B cell (primary cell): ENCODE results near the gene WWP2. TPM values are rescaled to one million over a fixed set of nuclear protein-coding genes. Genes with fewer than 3 reads are reported as not detected.
A peak's percentile ranks its signal among the peaks of the same experiment; 100 is the strongest.

Experiments used
- ATAC-seq: fragments of 200-7000 bp; cut with Tn5 transposase; one replicate; pipeline ENCODE4 v1.10.0; 2021; ENCODE audit warnings: low read depth, mild to moderate bottlenecking, moderate number of reproducible peaks, moderate library complexity
- CTCF ChIA-PET: fragments of 350-600 bp; sonication (Branson Sonifier 250); formaldehyde crosslinking; loops from one replicate; lab custom pipeline; 2021; ENCODE audit warnings: antibody characterized with exemption, inconsistent platforms; lab: Charles Lee
- POLR2A ChIA-PET: fragments of 350-600 bp; sonication (Branson Sonifier 250); formaldehyde crosslinking; loops from one replicate; lab custom pipeline; 2021; ENCODE audit warnings: antibody characterized with exemption; lab: Charles Lee
- DNase-seq: peaks from one replicate; pipeline ENCODE4 v3.0.0; 2013
- H2AFZ ChIP-seq: 2 replicates; pipeline ENCODE4 v1.6.1; 2012; ENCODE audit warnings: mild to moderate bottlenecking, low read depth, low read length; ENCODE audit not compliant: insufficient read depth, poor library complexity, severe bottlenecking
- H3K27ac ChIP-seq, 2 donors: 1 replicate in 1 of 2; 2 replicates in 1 of 2; pipeline ENCODE4 v1.5.1; 2012 to 2013; ENCODE audit warnings: low read length in 2 of 2, mild to moderate bottlenecking in 2 of 2, moderate library complexity in 1 of 2
- H3K27me3 ChIP-seq, 4 experiments: fragments of 200-600 bp in 1 of 4; sonication (generic) in 1 of 4; replicated peaks in 1 of 4; 1 replicate in 2 of 4; 2 replicates in 2 of 4; pipeline versions ENCODE4 v1.6.1 to v1.7.0; 2013 to 2016; ENCODE audit warnings: low read length in 3 of 4, mild to moderate bottlenecking in 2 of 4, mixed read lengths in 1 of 4, moderate library complexity in 1 of 4; ENCODE audit not compliant: insufficient read depth in 4 of 4, control insufficient read depth in 3 of 4; ENCODE audit errors: control extremely low read depth in 1 of 4
- H3K36me3 ChIP-seq, 2 experiments: replicated peaks in 1 of 2; 1 replicate in 1 of 2; 2 replicates in 1 of 2; pipeline versions ENCODE4 v1.6.1 to v1.7.1; 2013; ENCODE audit warnings: low read length in 1 of 2; ENCODE audit not compliant: insufficient read depth in 2 of 2, control insufficient read depth in 1 of 2; ENCODE audit errors: control extremely low read depth in 1 of 2, extremely low read depth in 1 of 2
- H3K4me1 ChIP-seq, 2 donors: fragments of 200-600 bp in 1 of 2; sonication (generic) in 1 of 2; 1 replicate in 1 of 2; 2 replicates in 1 of 2; pipeline versions ENCODE4 v1.5.1 to v1.6.1; 2013 to 2017; ENCODE audit warnings: low read length in 2 of 2; ENCODE audit not compliant: control insufficient read depth in 2 of 2, insufficient read depth in 2 of 2
- H3K4me2 ChIP-seq: replicated peaks from 2 replicates; pipeline ENCODE3; 2012; ENCODE audit warnings: mild to moderate bottlenecking, low read depth, low read length; ENCODE audit not compliant: poor library complexity, severe bottlenecking
- H3K4me3 ChIP-seq, 5 experiments: fragments of 200-600 bp in 1 of 5; sonication (generic) in 1 of 5; 1 replicate in 3 of 5; 2 replicates in 2 of 5; pipeline versions ENCODE4 v1.5.1 to v1.7.0; 2011 to 2016; ENCODE audit warnings: low read length in 4 of 5, mild to moderate bottlenecking in 4 of 5, low read depth in 2 of 5, control low read depth in 1 of 5, moderate library complexity in 1 of 5; ENCODE audit not compliant: insufficient read depth in 1 of 5; ENCODE audit errors: control extremely low read depth in 1 of 5, extremely low read depth in 1 of 5
- H3K79me2 ChIP-seq: fragments of 200-600 bp; sonication (generic); one replicate; pipeline ENCODE4 v1.6.0; 2016; ENCODE audit warnings: low read length; ENCODE audit not compliant: control insufficient read depth, insufficient read depth
- H3K9ac ChIP-seq: fragments of 200-600 bp; sonication (generic); 2 replicates; pipeline ENCODE4 v1.6.1; 2017; ENCODE audit warnings: mild to moderate bottlenecking, low read length, moderate library complexity
- H3K9me3 ChIP-seq, 3 donors: one replicate each; pipeline versions ENCODE4 v1.6.1 to v1.7.1; 2013; ENCODE audit warnings: low read length in 2 of 3; ENCODE audit not compliant: control insufficient read depth in 2 of 3, insufficient read depth in 1 of 3; ENCODE audit errors: control extremely low read depth in 1 of 3
- H4K20me1 ChIP-seq: 2 replicates; pipeline ENCODE4 v1.6.0; 2012; ENCODE audit warnings: mild to moderate bottlenecking, low read length; ENCODE audit not compliant: insufficient read depth, control insufficient read depth, poor library complexity, severe bottlenecking
- H3K27ac Mint-ChIP-seq: one replicate; pipeline ENCODE4 v1.8.0; 2021; ENCODE audit warnings: mixed read lengths
- H3K27me3 Mint-ChIP-seq: one replicate; pipeline ENCODE4 v1.8.0; 2021; ENCODE audit warnings: mixed read lengths
- H3K4me1 Mint-ChIP-seq: one replicate; pipeline ENCODE4 v1.8.0; 2021; ENCODE audit warnings: mixed read lengths
- H3K4me3 Mint-ChIP-seq: one replicate; pipeline ENCODE4 v1.8.0; 2021; ENCODE audit warnings: mixed read lengths
- H3K9me3 Mint-ChIP-seq: one replicate; pipeline ENCODE4 v1.8.0; 2022; ENCODE audit warnings: mixed read lengths; ENCODE audit not compliant: insufficient read depth
- CTCF ChIP-seq: fragments of 200-600 bp; IDR thresholded peaks from one replicate; pipeline ENCODE4 v1.8.0; 2022; ENCODE audit warnings: antibody characterized with exemption, mild to moderate bottlenecking
- EZH2 ChIP-seq: IDR thresholded peaks from 2 replicates; pipeline ENCODE4 v1.6.1; 2012; ENCODE audit warnings: borderline replicate concordance, low read depth, mild to moderate bottlenecking, moderate library complexity, low read length; ENCODE audit not compliant: insufficient read depth, poor library complexity, severe bottlenecking
- WGBS: methylation state at CpG from one replicate; pipeline ENCODE4 v1.1.5; 2013; ENCODE audit warnings: missing lambda C conversion rate; ENCODE audit not compliant: insufficient coverage; 5-methylcytosine and 5-hydroxymethylcytosine counted together
- intact Hi-C: fragments of 100-400 bp; cut with micrococcal nuclease; formaldehyde crosslinking; loops from one replicate; pipeline ENCODE4 v1.10.0; 2022
- polyA plus RNA-seq: library from polyadenylated mRNA; depleted of rRNA; stranded (reverse); fragments of >200 nt; gene quantifications from 2 replicates; pipeline ENCODE4 v1.2.3, GENCODE V29; 2012
- total RNA-seq, 2 donors: library from RNA; stranded (reverse); fragments of 120-200 nt in 1 of 2; gene quantifications; 1 replicate in 1 of 2; 2 replicates in 1 of 2; pipeline versions ENCODE4 v1.2.3 to v1.2.4, GENCODE V29; 2013 to 2022

The WWP2 gene
- total and polyA plus RNA-seq, 2 donors (not counting 1 experiment from before 2014, with no cell fraction given), result 33.4 to 105 TPM

GRCh38 chr16:69748694-69749345 is 13.3 kb upstream of the WWP2 start:
- no peak overlapping the region for H3K4me3 Mint-ChIP-seq
- peaks cover 1 to 66% of the 10 kb centered on the region in 2 experiments for H3K36me3 ChIP-seq
- DNase-seq (no peak), ATAC-seq (no peak)
- peaks cover 12% of the 10 kb centered on the region for H4K20me1 ChIP-seq
- H3K4me2 ChIP-seq, result no peak overlapping the region
- peaks cover 12% of the 10 kb centered on the region for H3K4me1 Mint-ChIP-seq
- no peak overlapping the region for H3K9ac ChIP-seq
- peaks cover 41% of the 10 kb centered on the region for H3K79me2 ChIP-seq
- no peaks in the 10 kb centered on the region for H3K9me3 ChIP-seq
- ChIA-PET POLR2A (no interaction called here), CTCF (no interaction called here)
- 96% methylated on average over 8 of the region's 20 CpGs for WGBS
- H3K27ac Mint-ChIP-seq, result no peak overlapping the region
- H2AFZ ChIP-seq, result no peak overlapping the region
- no peaks in the 10 kb centered on the region for H3K9me3 Mint-ChIP-seq
- H3K27me3 ChIP-seq, result no peaks in the 10 kb centered on the region
- intact Hi-C loops, result no loop called here
- peaks cover 8 to 11% of the 10 kb centered on the region in 2 donors for H3K4me1 ChIP-seq
- no peak overlapping the region for H3K27ac ChIP-seq
- no peaks in the 10 kb centered on the region for H3K27me3 Mint-ChIP-seq
- no peak for TF ChIP-seq EZH2
- TF ChIP-seq CTCF, result no peak
- no peak overlapping the region for H3K4me3 ChIP-seq

- ChIA-PET CTCF (interaction anchor here (0.6 to 3.5 kb wide), 19 partner anchors 9 to 359 kb away, joined by 3 to 73 read pairs (median 4); partner anchors contain the start of genes NQO1 and WWP2), POLR2A (interaction anchor here (0.8 to 1.9 kb wide), 7 partner anchors 9 to 358 kb away, joined by 3 to 8 read pairs (median 3); partner anchors contain the start of genes CYB5B, NQO1 and WWP2)
- Histone ChIP-seq H3K9me3 (no peaks in the 10 kb centered on the region), H3K36me3 (peaks cover 0 to 22% of the 10 kb centered on the region in 2 experiments), H3K27me3 (no peaks in the 10 kb centered on the region), H3K4me2 (peak overlapping the region; percentile 82), H3K9ac (peak overlapping the region; percentile 90), H2AFZ (peak overlapping the region; percentile 96), H3K27ac (peak overlapping the region; percentile 61 to 76), H4K20me1 (no peaks in the 10 kb centered on the region), H3K4me1 (peaks cover 8 to 20% of the 10 kb centered on the region in 2 donors), H3K79me2 (peaks cover 48% of the 10 kb centered on the region), H3K4me3 (peak overlapping the region; percentile 73 to 100 (median 91))
- DNase-seq (no peak), ATAC-seq (no peak)
- intact Hi-C loops, result loop anchor here (1.0 to 2.0 kb wide), 6 partner anchors 8 to 415 kb away; partner anchors contain the start of genes COG8, NIP7, NQO1 and TERF2
- 16% methylated on average over 4 of the region's 4 CpGs for WGBS
- H3K9me3 Mint-ChIP-seq, result no peaks in the 10 kb centered on the region
- no peaks in the 10 kb centered on the region for H3K27me3 Mint-ChIP-seq
- H3K4me3 Mint-ChIP-seq, result peak overlapping the region; percentile 99
- peak overlapping the region; percentile 94 for H3K27ac Mint-ChIP-seq
- H3K4me1 Mint-ChIP-seq, result peaks cover 21% of the 10 kb centered on the region
- TF ChIP-seq EZH2, result no peak
- TF ChIP-seq CTCF, result no peak
Observed at GRCh38 chr16:69754143-69754468, 8.0 kb upstream of the WWP2 start.
